Left cardiac atrium (tissue), 4 donors: ENCODE data around the gene TIFAB. TPM values are rescaled to one million over a fixed set of nuclear protein-coding genes. Genes with fewer than 3 reads are reported as not detected.

ENCODE experiments used
- ATAC-seq, 2 donors: fragments of 200-7000 bp; cut with Tn5 transposase; one replicate each; pipeline ENCODE4 v1.9.1; 2020; ENCODE audit warnings: mild to moderate bottlenecking in 2 of 2, moderate library complexity in 2 of 2
- DNase-seq: peaks from one replicate; pipeline ENCODE4 v3.0.0-alpha.2; 2020
- intact Hi-C, 2 donors: fragments of 100-400 bp; cut with DNase I; formaldehyde crosslinking; loops; one replicate each; pipeline versions ENCODE4 v1.14.1 to v1.15.1; 2022 to 2023
- total RNA-seq, 2 donors: library from RNA; stranded (reverse); fragmentation: NEBNext Ultra II Directional; extraction: Animal tissue kit (Norgen Biotek cat#: 25700); gene quantifications; one replicate each; pipeline ENCODE4 v1.2.1, GENCODE V29; 2021
- donor health status: DM: no; HTN: yes; CAD: no.
- donor health status: DM: no; HTN: yes; CAD: no; lungs with severe emphysema.
- donor health status: DM: yes; HTN: yes; CAD: no.
- donor health status: Dilated cardiomyopathy.

The TIFAB gene
- total RNA-seq, 2 donors from 2014 or later: not detected

- peak; percentile 24 to 36 for ATAC-seq
- intact Hi-C loops: no loop called here
These were observed 53.8 kb downstream of the TIFAB start for GRCh38 chr5:135398160-135398854.

More at GRCh38 chr5:135398160-135398854, 53.8 kb downstream of the TIFAB start:
- DNase-seq: peak; percentile 54

Other genes starting within 250 kb of the TIFAB start
- gene MACROH2A1, start 53.1 kb downstream of the TIFAB start, total RNA-seq: 100 to 1,000 TPM; 101 to 138 TPM
- gene DCANP1, start 5.0 kb downstream of the TIFAB start, total RNA-seq: not detected
- not detected for gene NEUROG1, start 83.6 kb upstream of the TIFAB start, total RNA-seq
- 10 to 100 TPM; 11.2 to 11.7 TPM for gene CXCL14, start 126.6 kb upstream of the TIFAB start, total RNA-seq